HPDE6-E6E7 (cell line): ENCODE results near the gene SCNN1G.

ENCODE experiments used
- DNase-seq: peaks from one replicate; pipeline ENCODE4 v3.0.0; 2011; ENCODE audit warnings: missing footprints; ENCODE audit errors: extremely low spot score

Gene SCNN1G

GRCh38 chr16:23202166-23202565 is 19.6 kb downstream of the SCNN1G start:
- no peak for DNase-seq

- DNase-seq, result no peak
Observed at GRCh38 chr16:23206986-23207385, 24.4 kb downstream of the SCNN1G start.

GRCh38 chr16:23207485-23207884 is 24.9 kb downstream of the SCNN1G start:
- DNase-seq, result no peak

- DNase-seq, result no peak
Observed at GRCh38 chr16:23209606-23210005, 27.1 kb downstream of the SCNN1G start.

- DNase-seq, result no peak
Observed at GRCh38 chr16:23213831-23214230, 31.3 kb downstream of the SCNN1G start.

GRCh38 chr16:23214796-23215195 is 32.3 kb downstream of the SCNN1G start:
- no peak for DNase-seq

- no peak for DNase-seq
Observed at GRCh38 chr16:23215435-23215834, 32.9 kb downstream of the SCNN1G start.

GRCh38 chr16:23216658-23217246 is 34.2 kb downstream of the SCNN1G start:
- no peak for DNase-seq

GRCh38 chr16:23217646-23218045 is 35.1 kb downstream of the SCNN1G start:
- DNase-seq, result no peak

GRCh38 chr16:23222929-23223328 is 40.4 kb downstream of the SCNN1G start:
- no peak for DNase-seq

- no peak for DNase-seq
Observed at GRCh38 chr16:23223368-23223767, 40.8 kb downstream of the SCNN1G start.

GRCh38 chr16:23225109-23225508 is 42.6 kb downstream of the SCNN1G start:
- no peak for DNase-seq

GRCh38 chr16:23225634-23226033 is 43.1 kb downstream of the SCNN1G start:
- DNase-seq, result no peak

GRCh38 chr16:23227529-23227928 is 45.0 kb downstream of the SCNN1G start:
- no peak for DNase-seq

GRCh38 chr16:23229714-23230113 is 47.2 kb downstream of the SCNN1G start:
- DNase-seq, result no peak

- DNase-seq, result no peak
Observed at GRCh38 chr16:23232806-23233205, 50.3 kb downstream of the SCNN1G start.

- DNase-seq, result no peak
Observed at GRCh38 chr16:23235176-23235575, 52.6 kb downstream of the SCNN1G start.

- DNase-seq, result no peak
Observed at GRCh38 chr16:23236983-23237382, 54.4 kb downstream of the SCNN1G start.

GRCh38 chr16:23240994-23241393 is 58.4 kb downstream of the SCNN1G start:
- no peak for DNase-seq

- DNase-seq, result no peak
Observed at GRCh38 chr16:23244122-23244521, 61.6 kb downstream of the SCNN1G start.

- no peak for DNase-seq
Observed at GRCh38 chr16:23245268-23245667, 62.7 kb downstream of the SCNN1G start.

- DNase-seq, result no peak
Observed at GRCh38 chr16:23248261-23249194, 66.0 kb downstream of the SCNN1G start.

- DNase-seq, result no peak
Observed at GRCh38 chr16:23249830-23250229, 67.3 kb downstream of the SCNN1G start.
